A549 treated with CORT108297 at 1 μM for 4 hours (cell line): Measurements from ENCODE around the gene IRGM. TPM values are rescaled to one million over a fixed set of nuclear protein-coding genes. Genes with fewer than 3 reads are reported as not detected.

Experiments
- total RNA-seq: library from RNA; stranded (reverse); fragments of 200-300 nt; extraction: Qiagen RNA extraction; gene quantifications from 5 replicates; pipeline ENCODE4 v1.2.3, GENCODE V29; 2022

Gene IRGM, protein sequence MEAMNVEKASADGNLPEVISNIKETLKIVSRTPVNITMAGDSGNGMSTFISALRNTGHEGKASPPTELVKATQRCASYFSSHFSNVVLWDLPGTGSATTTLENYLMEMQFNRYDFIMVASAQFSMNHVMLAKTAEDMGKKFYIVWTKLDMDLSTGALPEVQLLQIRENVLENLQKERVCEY
- total RNA-seq = 0.07 to 0.16 TPM (median 0.09 TPM) in 4 of 5 replicates, not detected in the other

DNA sequence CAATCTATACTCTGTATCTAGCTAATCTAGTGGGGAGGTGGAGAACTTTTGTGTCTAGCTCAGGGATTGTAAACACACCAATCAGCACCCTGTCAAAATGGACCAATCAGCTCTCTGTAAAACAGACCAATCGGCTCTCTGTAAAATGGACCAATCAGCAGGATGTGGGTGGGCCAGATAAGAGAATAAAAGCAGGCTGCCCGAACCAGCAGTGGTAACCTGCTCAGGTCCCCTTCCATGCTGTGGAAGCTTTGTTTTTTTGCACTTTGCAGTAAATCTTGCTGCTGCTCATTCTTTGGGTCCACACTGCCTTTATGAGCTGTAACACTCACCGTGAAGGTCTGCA lies at the start of gene IRGM:
Gene IRGM, plus strand, starts transcription at position 214 of the 346 bp plus-strand sequence. CDS start 1,603 bp downstream, outside the sequence.

Other genes starting within 250 kb of the IRGM start
- gene SYNPO, start 205.9 kb upstream of the IRGM start, total RNA-seq = 23.3 to 30.9 TPM (median 28.2 TPM) in 5 replicates
- 0.06 to 0.31 TPM (median 0.15 TPM) in 4 of 5 replicates, not detected in the other for gene MYOZ3, start 185.3 kb upstream of the IRGM start, total RNA-seq
- gene RBM22, start 145.5 kb upstream of the IRGM start, total RNA-seq = 45.3 to 56.9 TPM (median 46.8 TPM) in 5 replicates
- 16.9 to 18.9 TPM (median 18.3 TPM) in 5 replicates for gene DCTN4, start 87.5 kb upstream of the IRGM start, total RNA-seq
- 3.5 to 4.9 TPM (median 4.1 TPM) in 5 replicates for gene SMIM3, start 67.8 kb upstream of the IRGM start, total RNA-seq
- 2.3 to 2.8 TPM (median 2.7 TPM) in 5 replicates for gene ZNF300, start 58.5 kb downstream of the IRGM start, total RNA-seq
- 14.1 to 19.8 TPM (median 17.1 TPM) in 5 replicates for gene GPX3, start 174.1 kb downstream of the IRGM start, total RNA-seq
- gene TNIP1, start 234.5 kb downstream of the IRGM start, total RNA-seq = 121 to 144 TPM (median 134 TPM) in 5 replicates